ENCODE data around the gene ADAMTS10. TPM values are rescaled to one million over a fixed set of nuclear protein-coding genes. Genes with fewer than 3 reads are reported as not detected.

ADAMTS10 gene
- total RNA-seq, 4 donors from 2014 or later: 5.2 to 62.8 (median 20.7) TPM

GRCh38 chr19:8616861-8617260 lies 6.3 kb upstream of the ADAMTS10 start:
- Histone ChIP-seq H3K4me3 (no peak overlapping the region), H3K27ac (no peak overlapping the region), H3K9me3 (no peaks in the 10 kb centered on the region), H3K27me3 (no peaks in the 10 kb centered on the region), H3K36me3 (no peaks in the 10 kb centered on the region), H3K4me1 (no peaks in the 10 kb centered on the region)
- WGBS, 2 donors (ENCODE audit: low coverage in 1 of 2): 75 to 100% methylated on average over 1 to 6 of the region's 6 CpGs
- intact Hi-C loops (cut with DNase I; ENCODE audit: low total_unique reads): no loop called here
- TF ChIP-seq POLR2A (IDR thresholded peaks at IDR 0.05): no peak
- no peak for TF ChIP-seq EP300 (IDR thresholded peaks at IDR 0.05; ENCODE audit: low read depth)
- no peak for TF ChIP-seq CTCF (IDR thresholded peaks at IDR 0.05)
- no peak for TF ChIP-seq POLR2AphosphoS5 (IDR thresholded peaks at IDR 0.05)
- no peak for DNase-seq
- in situ Hi-C loops (cut with MboI; ENCODE audit: low pct_ligation_motif_present in 1 of 4, low pct_unique_long_range_greater_than_20kb in 1 of 4, low sequenced_read_pairs in 3 of 4): no loop called here

GRCh38 chr19:8615813-8616596 lies 5.5 kb upstream of the ADAMTS10 start:
- DNase-seq: peak; percentile 44
- intact Hi-C loops (cut with DNase I; ENCODE audit: low total_unique reads): no loop called here
- TF ChIP-seq CTCF (IDR thresholded peaks at IDR 0.05): peak; percentile 71 to 91 (median 87)
- TF ChIP-seq POLR2A (IDR thresholded peaks at IDR 0.05): no peak
- TF ChIP-seq EP300 (IDR thresholded peaks at IDR 0.05; ENCODE audit: low read depth): no peak

GRCh38 chr19:8615024-8615423 lies 4.5 kb upstream of the ADAMTS10 start:
- H3K4me3 ChIP-seq: no peak overlapping the region
- DNase-seq: no peak
- peak overlapping the region in 1 of 4 donors; percentile 31 for H3K27ac ChIP-seq
- peaks cover 0 to 5% (median 2%) of the 10 kb centered on the region in 4 donors for H3K4me1 ChIP-seq
- in situ Hi-C loops (cut with MboI; ENCODE audit: low pct_ligation_motif_present in 1 of 4, low pct_unique_long_range_greater_than_20kb in 1 of 4, low sequenced_read_pairs in 3 of 4): no loop called here
- no peak for TF ChIP-seq POLR2A (IDR thresholded peaks at IDR 0.05)
- no peak for TF ChIP-seq POLR2AphosphoS5 (IDR thresholded peaks at IDR 0.05)
- no peak for TF ChIP-seq CTCF (IDR thresholded peaks at IDR 0.05)
- no peak for TF ChIP-seq EP300 (IDR thresholded peaks at IDR 0.05; ENCODE audit: low read depth)
- H3K9me3 ChIP-seq: no peaks in the 10 kb centered on the region
- no peaks in the 10 kb centered on the region for H3K36me3 ChIP-seq
- 20 to 40% methylated on average over 3 to 6 of the region's 6 CpGs for WGBS, 2 donors (ENCODE audit: low coverage in 1 of 2)
- intact Hi-C loops (cut with DNase I; ENCODE audit: low total_unique reads): no loop called here
- H3K27me3 ChIP-seq: no peaks in the 10 kb centered on the region

More at GRCh38 chr19:8615813-8616596, 5.5 kb upstream of the ADAMTS10 start:
- 19 to 37% methylated on average over 4 to 23 of the region's 23 CpGs for WGBS, 2 donors (ENCODE audit: low coverage in 1 of 2)
- Histone ChIP-seq H3K4me1 (peaks cover 0 to 5% (median 2%) of the 10 kb centered on the region in 4 donors), H3K4me3 (no peak overlapping the region), H3K9me3 (no peaks in the 10 kb centered on the region), H3K27me3 (no peaks in the 10 kb centered on the region), H3K27ac (no peak overlapping the region), H3K36me3 (no peaks in the 10 kb centered on the region)
- in situ Hi-C loops (cut with MboI; ENCODE audit: low pct_ligation_motif_present in 1 of 4, low pct_unique_long_range_greater_than_20kb in 1 of 4, low sequenced_read_pairs in 3 of 4): no loop called here

GRCh38 chr19:8614455-8614854 lies 3.9 kb upstream of the ADAMTS10 start:
- no peak for DNase-seq
- in situ Hi-C loops (cut with MboI; ENCODE audit: low pct_ligation_motif_present in 1 of 4, low pct_unique_long_range_greater_than_20kb in 1 of 4, low sequenced_read_pairs in 3 of 4): no loop called here
- 55 to 73% methylated on average over 1 to 2 of the region's 2 CpGs for WGBS, 2 donors (ENCODE audit: low coverage in 1 of 2)

More at GRCh38 chr19:8614455-8614854, 3.9 kb upstream of the ADAMTS10 start:
- Histone ChIP-seq H3K4me1 (peaks cover 0 to 11% (median 5%) of the 10 kb centered on the region in 4 donors), H3K4me3 (no peak overlapping the region), H3K27ac (no peak overlapping the region), H3K27me3 (peaks cover 5% of the 10 kb centered on the region), H3K36me3 (no peaks in the 10 kb centered on the region), H3K9me3 (no peaks in the 10 kb centered on the region)
- intact Hi-C loops (cut with DNase I; ENCODE audit: low total_unique reads): no loop called here
- TF ChIP-seq EP300 (IDR thresholded peaks at IDR 0.05; ENCODE audit: low read depth) (no peak), POLR2AphosphoS5 (IDR thresholded peaks at IDR 0.05) (no peak), POLR2A (IDR thresholded peaks at IDR 0.05) (no peak), CTCF (IDR thresholded peaks at IDR 0.05) (no peak)
